Measurements from ENCODE around the gene CABP2.

- TF ChIP-seq CTCF (IDR thresholded peaks at IDR 0.05; ENCODE audit: low read length) (no peak), EZH2 (IDR thresholded peaks at IDR 0.05; ENCODE audit: borderline replicate concordance, low read length) (no peak)
These were observed 12.3 kb upstream of the CABP2 start for GRCh38 chr11:67535561-67535960.
